ENCODE data around the gene KRTAP20-1. TPM values are rescaled to one million over a fixed set of nuclear protein-coding genes. Genes with fewer than 3 reads are reported as not detected.

The KRTAP20-1 gene
- total RNA-seq, 1 experiment from 2014 or later, result not detected

DNA sequence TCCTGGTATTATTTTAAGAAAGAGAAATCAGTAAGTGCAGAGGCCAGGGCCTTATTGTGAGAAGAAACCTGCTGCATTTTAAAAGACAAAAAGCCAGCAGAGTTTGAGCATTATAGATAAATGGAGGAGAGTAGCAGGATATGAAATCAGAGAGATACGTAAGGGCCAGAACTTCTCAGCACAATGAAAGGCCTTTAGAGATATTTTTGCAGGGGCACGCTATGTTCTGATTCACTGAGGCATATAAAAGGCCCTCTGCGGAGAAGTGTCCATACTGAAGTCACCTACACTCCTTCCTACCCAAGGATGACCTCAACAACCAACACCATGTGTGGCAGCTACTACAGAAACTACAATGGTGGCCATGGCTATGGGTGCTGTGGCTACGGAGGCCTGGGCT, 24.1 kb upstream of the KRTAP20-1 start, which contains the start of gene KRTAP6-3:
Gene KRTAP6-3, plus strand, starts transcription at position 301 of the 400 bp plus-strand sequence. Its CDS starts 6 bp downstream, at position 307.
- no peaks in the 10 kb centered on the region for H3K4me1 ChIP-seq (replicated peaks; ENCODE audit: insufficient read depth)
- H2AFZ ChIP-seq, result no peak within 1 kb of the TSS
- no peak for DNase-seq
- H3K9me2 ChIP-seq (ENCODE audit: insufficient read depth), result no peaks in the 10 kb centered on the region
- no peak for TF ChIP-seq EZH2 (IDR thresholded peaks at IDR 0.05; ENCODE audit: low read depth)
- TF ChIP-seq, protein P1, sequence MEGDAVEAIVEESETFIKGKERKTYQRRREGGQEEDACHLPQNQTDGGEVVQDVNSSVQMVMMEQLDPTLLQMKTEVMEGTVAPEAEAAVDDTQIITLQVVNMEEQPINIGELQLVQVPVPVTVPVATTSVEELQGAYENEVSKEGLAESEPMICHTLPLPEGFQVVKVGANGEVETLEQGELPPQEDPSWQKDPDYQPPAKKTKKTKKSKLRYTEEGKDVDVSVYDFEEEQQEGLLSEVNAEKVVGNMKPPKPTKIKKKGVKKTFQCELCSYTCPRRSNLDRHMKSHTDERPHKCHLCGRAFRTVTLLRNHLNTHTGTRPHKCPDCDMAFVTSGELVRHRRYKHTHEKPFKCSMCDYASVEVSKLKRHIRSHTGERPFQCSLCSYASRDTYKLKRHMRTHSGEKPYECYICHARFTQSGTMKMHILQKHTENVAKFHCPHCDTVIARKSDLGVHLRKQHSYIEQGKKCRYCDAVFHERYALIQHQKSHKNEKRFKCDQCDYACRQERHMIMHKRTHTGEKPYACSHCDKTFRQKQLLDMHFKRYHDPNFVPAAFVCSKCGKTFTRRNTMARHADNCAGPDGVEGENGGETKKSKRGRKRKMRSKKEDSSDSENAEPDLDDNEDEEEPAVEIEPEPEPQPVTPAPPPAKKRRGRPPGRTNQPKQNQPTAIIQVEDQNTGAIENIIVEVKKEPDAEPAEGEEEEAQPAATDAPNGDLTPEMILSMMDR (conservative IDR thresholded peaks at IDR 0.05), result no peak
- no peaks in the 10 kb centered on the region for H4K20me1 ChIP-seq (ENCODE audit: insufficient read depth)
- CTCF ChIA-PET, result no interaction called here
- H3K4me3 ChIP-seq, result no peak within 1 kb of the TSS
- intact Hi-C loops (cut with micrococcal nuclease; ENCODE audit: unreplicated experiment), result no loop called here
- H3K79me2 ChIP-seq (ENCODE audit: low read depth), result no peaks in the 10 kb centered on the region
- no TSS peak for BruUV-seq (replicated peaks)
- no peak within 1 kb of the TSS for H3K4me2 ChIP-seq
- no peaks in the 10 kb centered on the region for H3K36me3 ChIP-seq (ENCODE audit: low read depth)
- H3K9me3 ChIP-seq (ENCODE audit: insufficient read depth, low read depth), result no peaks in the 10 kb centered on the region
- POLR2A ChIA-PET (ENCODE audit: unreplicated experiment), result no interaction called here
- H3K27me3 ChIP-seq (ENCODE audit: insufficient read depth, low read depth), result no peaks in the 10 kb centered on the region
- no peak within 1 kb of the TSS for H3K27ac ChIP-seq
- no peaks in the 10 kb centered on the region for H3F3A ChIP-seq (ENCODE audit: insufficient read depth, low read depth)

DNA sequence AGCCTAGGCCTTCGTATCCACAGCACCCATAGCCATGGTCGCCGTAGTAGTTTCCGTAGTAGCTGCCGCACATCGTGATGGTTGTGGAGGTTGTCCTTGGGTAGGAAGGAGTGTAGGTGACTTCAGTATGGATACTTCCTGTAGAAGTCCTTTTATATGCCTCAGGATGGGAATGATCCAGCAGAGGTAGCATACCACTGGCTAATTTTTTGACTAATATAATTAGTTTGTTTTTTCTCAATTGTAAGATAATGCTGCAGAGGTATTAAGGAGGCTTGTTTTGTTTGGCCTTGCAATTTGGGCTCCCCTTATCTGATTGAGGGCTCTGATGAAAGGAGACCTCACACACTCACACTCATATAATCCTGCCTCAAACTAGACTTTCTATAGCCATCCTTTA, 17.4 kb upstream of the KRTAP20-1 start, which contains the start of gene KRTAP6-2:
Gene KRTAP6-2, minus strand, starts transcription at position 101 of the 400 bp plus-strand sequence. Its CDS starts 28 bp downstream, at position 73.
- Histone ChIP-seq H3K79me2 (ENCODE audit: low read depth) (no peaks in the 10 kb centered on the region), H3K4me2 (no peak within 1 kb of the TSS), H4K20me1 (ENCODE audit: insufficient read depth) (no peaks in the 10 kb centered on the region), H3F3A (ENCODE audit: insufficient read depth, low read depth) (no peaks in the 10 kb centered on the region), H3K4me3 (no peak within 1 kb of the TSS), H3K9me3 (ENCODE audit: insufficient read depth, low read depth) (no peaks in the 10 kb centered on the region), H3K27ac (no peak within 1 kb of the TSS), H2AFZ (no peak within 1 kb of the TSS), H3K4me1 (replicated peaks; ENCODE audit: insufficient read depth) (no peaks in the 10 kb centered on the region), H3K9me2 (ENCODE audit: insufficient read depth) (no peaks in the 10 kb centered on the region), H3K27me3 (ENCODE audit: insufficient read depth, low read depth) (no peaks in the 10 kb centered on the region), H3K36me3 (ENCODE audit: low read depth) (no peaks in the 10 kb centered on the region)
- ChIA-PET POLR2A (ENCODE audit: unreplicated experiment) (no interaction called here), CTCF (no interaction called here)
- no peak for DNase-seq
- TF ChIP-seq EZH2 (IDR thresholded peaks at IDR 0.05; ENCODE audit: low read depth), result no peak
- TF ChIP-seq, protein P1 (conservative IDR thresholded peaks at IDR 0.05), result no peak
- intact Hi-C loops (cut with micrococcal nuclease; ENCODE audit: unreplicated experiment), result no loop called here
- BruUV-seq (replicated peaks), result no TSS peak

DNA sequence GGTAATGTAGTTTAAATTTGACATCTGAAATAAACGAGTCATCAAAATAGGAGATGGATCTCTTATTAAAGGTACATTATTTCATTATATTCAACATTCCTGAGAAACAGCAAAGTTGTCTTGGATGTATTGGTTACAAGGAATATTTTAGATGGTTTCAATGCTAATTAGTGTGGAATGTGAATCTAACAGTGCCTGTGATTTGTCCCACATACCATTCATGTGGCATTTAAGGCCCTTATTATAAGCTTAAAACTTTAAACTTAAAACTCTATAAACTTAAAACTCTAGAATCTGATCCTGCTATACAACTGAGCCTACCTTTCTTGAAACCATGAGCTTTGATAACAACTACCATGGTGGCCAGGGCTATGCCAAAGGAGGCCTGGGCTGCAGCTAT, 15.4 kb upstream of the KRTAP20-1 start, which contains the start of gene KRTAP22-1:
Gene KRTAP22-1, plus strand, starts transcription at position 301 of the 400 bp plus-strand sequence.
- Histone ChIP-seq H3F3A (ENCODE audit: insufficient read depth, low read depth) (no peaks in the 10 kb centered on the region), H3K9me2 (ENCODE audit: insufficient read depth) (no peaks in the 10 kb centered on the region), H2AFZ (no peak within 1 kb of the TSS), H3K79me2 (ENCODE audit: low read depth) (no peaks in the 10 kb centered on the region), H3K4me1 (replicated peaks; ENCODE audit: insufficient read depth) (no peaks in the 10 kb centered on the region), H3K27ac (no peak within 1 kb of the TSS), H3K27me3 (ENCODE audit: insufficient read depth, low read depth) (no peaks in the 10 kb centered on the region), H3K36me3 (ENCODE audit: low read depth) (no peaks in the 10 kb centered on the region), H3K4me2 (no peak within 1 kb of the TSS), H4K20me1 (ENCODE audit: insufficient read depth) (no peaks in the 10 kb centered on the region), H3K4me3 (no peak within 1 kb of the TSS), H3K9me3 (ENCODE audit: insufficient read depth, low read depth) (no peaks in the 10 kb centered on the region)
- CTCF ChIA-PET, result no interaction called here
- DNase-seq, result no peak
- no TSS peak for BruUV-seq (replicated peaks)
- TF ChIP-seq, protein P1 (conservative IDR thresholded peaks at IDR 0.05), result no peak
- no peak for TF ChIP-seq EZH2 (IDR thresholded peaks at IDR 0.05; ENCODE audit: low read depth)
- intact Hi-C loops (cut with micrococcal nuclease; ENCODE audit: unreplicated experiment), result no loop called here
- POLR2A ChIA-PET (ENCODE audit: unreplicated experiment), result no interaction called here

Data from PC-9 (cell line).